Globus pallidus (tissue), 1 donor: ENCODE measurements around the gene ACLY.
"Not testable (repeated sequence)": the region's sequence is repeated elsewhere in the genome, so short reads cannot be mapped to it uniquely, and the experiment has no call there.

Experiments
- DNase-seq: peaks from one replicate; pipeline ENCODE4 v3.0.0-alpha.2; 2015; ENCODE audit warnings: low spot score

Gene ACLY

GRCh38 chr17:41871789-41872188 lies 47.0 kb downstream of the ACLY start:
- no peak for DNase-seq

DNA sequence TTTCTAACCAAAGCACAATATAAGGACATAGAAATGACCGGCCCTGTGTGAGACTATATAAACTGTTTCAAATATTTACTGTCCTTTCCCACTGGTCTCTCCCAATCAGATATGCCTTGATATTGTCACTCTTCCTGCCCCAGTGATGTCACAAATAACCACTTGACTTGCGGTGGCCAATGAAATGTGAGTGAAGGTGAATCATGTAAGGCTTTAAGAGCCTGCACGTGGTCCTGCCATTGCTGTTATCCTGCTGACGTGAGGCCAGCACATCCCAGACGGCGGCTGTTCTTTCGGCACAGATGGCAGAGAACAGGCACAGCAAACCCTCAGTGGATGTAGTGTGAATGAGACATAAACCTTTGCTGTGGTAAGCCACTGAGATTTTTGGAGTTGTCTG lies 48.1 kb downstream of the ACLY start:
- no peak for DNase-seq

DNA sequence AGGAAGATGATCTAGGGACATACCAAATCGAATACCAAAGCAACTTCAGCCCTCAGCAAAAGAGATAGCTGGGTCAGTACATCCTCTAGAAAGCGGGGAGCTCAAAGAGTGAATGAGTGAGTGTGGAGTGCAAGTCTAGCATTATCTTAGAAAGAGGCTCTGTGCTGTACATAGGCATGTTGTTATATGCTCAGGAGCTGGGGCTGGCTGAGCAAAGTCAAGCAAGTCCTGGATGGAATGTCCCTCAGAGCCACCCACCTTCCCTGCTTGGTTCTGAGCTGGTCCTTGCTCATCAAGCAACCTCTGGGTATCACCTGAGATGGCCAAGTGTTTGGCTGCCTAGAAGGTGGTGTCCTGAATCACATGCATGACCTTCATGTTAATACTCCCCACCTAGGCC lies 48.7 kb downstream of the ACLY start:
- DNase-seq, result no peak

GRCh38 chr17:41869426-41869825 lies 49.3 kb downstream of the ACLY start:
- no peak for DNase-seq

- DNase-seq, result no peak
Observed at GRCh38 chr17:41868568-41868967, 50.2 kb downstream of the ACLY start.

DNA sequence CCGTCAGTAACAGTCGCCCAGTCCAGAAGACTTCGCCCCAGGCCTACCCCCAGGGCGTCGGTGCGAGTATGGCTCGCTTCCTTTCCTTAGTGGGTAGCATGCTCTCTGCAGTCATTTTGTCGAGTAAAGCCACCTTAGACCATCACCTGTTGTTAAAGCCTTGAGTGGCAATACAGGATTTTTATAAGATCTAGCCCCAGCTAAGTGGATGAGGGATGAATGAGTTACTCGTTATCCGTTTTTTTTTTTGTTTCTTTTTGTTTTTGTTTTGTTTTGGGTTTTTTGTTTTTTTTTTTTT lies 53.2 kb downstream of the ACLY start:
- DNase-seq, result no peak

DNA sequence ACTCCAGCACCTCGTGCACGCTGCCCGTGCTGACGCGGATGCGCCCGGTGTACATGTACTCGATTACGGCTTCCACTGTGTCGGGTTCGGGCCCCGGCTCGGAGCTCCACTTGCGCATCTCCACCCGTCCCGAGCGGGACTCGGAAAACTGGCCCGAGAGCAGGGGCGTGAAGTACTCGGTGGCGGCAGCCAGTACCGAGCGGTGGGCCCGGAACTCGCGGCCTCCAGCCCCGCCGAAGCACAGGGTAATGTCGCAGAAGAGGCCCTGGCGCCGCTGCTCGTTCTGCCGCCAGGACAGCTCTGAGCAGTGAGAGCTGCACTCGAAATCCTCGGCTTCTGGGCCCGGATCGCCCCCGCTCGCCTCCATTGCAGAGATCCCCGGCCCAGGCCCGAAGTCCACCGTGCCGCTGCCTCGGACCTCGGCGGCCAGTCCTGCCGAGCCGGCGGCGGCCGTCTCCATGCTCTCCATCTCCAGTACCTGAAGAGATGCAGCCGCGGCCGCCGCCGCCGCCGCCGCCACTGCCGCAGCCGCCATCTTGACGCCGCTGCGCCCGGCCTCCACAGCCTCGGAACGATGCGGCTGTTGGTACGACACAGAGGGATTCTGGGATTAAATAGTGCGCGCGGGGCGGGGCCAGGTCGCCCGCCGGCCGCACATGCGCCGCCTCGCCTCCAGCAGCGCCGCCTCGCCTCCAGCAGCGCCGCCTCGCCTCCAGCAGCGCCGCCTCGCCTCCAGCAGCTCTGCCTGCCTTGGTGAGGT lies 53.7 kb downstream of the ACLY start, which contains the start of gene KLHL11:
Gene KLHL11 (minus strand): TSS at position 588 of the 760 bp plus-strand sequence. CDS start 53 bp downstream, at position 535.
- DNase-seq, result peak; percentile 90

GRCh38 chr17:41864498-41864835 lies 54.3 kb downstream of the ACLY start:
- peak; percentile 52 for DNase-seq

- DNase-seq, result no peak
Observed at GRCh38 chr17:41863074-41863848, 55.5 kb downstream of the ACLY start.

- DNase-seq, result no peak
Observed at GRCh38 chr17:41860254-41860931, 58.4 kb downstream of the ACLY start.

DNA sequence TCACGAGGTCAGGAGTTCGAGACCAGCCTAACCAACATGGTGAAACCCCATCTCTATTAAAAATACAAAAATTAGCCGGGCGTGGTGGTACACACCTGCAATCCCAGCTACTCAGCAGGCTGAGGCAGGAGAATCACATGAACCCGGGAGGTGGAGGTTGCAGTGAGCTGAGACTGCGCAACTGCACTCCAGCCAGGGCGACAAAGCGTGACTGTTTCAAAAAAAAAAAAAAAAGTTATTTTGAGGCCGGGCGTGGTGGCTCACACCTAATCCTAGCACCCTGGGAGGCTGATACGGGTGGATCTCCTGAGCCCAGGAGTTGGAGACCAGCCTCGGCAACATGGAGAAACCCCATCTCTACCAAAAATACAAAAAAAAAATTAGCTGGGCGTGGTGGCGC lies 67.4 kb downstream of the ACLY start:
- DNase-seq, result not testable (repeated sequence)

DNA sequence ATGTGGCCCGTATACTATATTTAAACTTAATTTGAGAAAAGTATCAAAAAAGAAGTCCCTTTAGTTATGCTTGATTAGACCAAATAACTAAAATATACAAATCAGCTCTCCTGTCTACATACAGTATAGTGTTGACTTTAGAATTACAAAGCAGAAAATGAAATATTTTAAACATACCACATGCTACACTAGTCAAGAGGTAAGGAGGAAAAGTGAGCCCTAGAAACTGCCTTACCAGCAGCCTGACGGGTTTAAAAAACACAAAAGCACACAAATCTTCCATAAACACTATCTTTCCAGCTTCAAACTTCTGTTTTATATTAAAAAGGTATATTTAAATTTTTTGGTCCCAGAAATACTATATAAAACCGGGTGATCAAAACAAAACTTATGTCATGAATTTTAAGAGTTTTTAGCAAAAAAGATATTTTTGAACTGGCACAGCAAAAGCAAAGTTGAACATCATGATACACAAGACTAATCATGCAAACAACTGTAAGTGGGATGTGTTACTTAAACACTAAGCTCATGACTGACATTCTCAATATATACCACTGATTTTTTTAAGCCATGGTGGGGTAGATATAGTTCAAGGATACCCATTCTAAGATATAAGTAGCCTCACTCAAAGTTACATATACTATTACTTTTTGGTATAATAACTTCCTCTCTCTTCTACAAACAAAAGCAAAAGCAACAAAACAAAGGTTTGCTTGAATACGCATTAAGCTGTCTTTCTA lies 69.3 kb downstream of the ACLY start:
- no peak for DNase-seq

- no peak for DNase-seq
Observed at GRCh38 chr17:41848788-41849187, 70.0 kb downstream of the ACLY start.

DNA sequence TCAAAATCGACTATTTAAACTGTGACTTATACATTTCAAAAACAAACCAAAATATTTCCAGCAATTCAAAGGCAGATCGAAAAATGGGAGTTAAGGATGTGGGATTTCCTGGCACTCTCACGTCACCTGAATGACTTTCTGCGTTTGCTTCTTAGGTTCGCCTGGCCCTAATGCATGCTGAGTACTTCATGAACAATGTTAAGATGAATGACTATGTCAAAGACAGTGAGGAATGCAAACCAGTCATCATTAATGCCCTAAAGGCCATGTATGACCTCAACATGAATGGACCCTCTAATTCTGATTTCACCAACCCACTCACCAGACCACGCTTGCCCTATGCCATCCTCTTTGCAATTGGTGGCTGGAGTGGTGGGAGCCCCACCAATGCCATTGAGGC lies 73.8 kb downstream of the ACLY start:
- DNase-seq, result no peak

- DNase-seq, result not testable (repeated sequence)
Observed at GRCh38 chr17:41840781-41841180, 78.0 kb downstream of the ACLY start.

GRCh38 chr17:41839448-41839847 lies 79.3 kb downstream of the ACLY start:
- DNase-seq, result not testable (repeated sequence)

GRCh38 chr17:41837761-41838538 lies 80.8 kb downstream of the ACLY start, which contains the start of gene KLHL10:
TSS of gene KLHL10 (plus strand) at chr17:41837825. CDS start at chr17:41837933, 108 bp downstream.
- no peak for DNase-seq

DNA sequence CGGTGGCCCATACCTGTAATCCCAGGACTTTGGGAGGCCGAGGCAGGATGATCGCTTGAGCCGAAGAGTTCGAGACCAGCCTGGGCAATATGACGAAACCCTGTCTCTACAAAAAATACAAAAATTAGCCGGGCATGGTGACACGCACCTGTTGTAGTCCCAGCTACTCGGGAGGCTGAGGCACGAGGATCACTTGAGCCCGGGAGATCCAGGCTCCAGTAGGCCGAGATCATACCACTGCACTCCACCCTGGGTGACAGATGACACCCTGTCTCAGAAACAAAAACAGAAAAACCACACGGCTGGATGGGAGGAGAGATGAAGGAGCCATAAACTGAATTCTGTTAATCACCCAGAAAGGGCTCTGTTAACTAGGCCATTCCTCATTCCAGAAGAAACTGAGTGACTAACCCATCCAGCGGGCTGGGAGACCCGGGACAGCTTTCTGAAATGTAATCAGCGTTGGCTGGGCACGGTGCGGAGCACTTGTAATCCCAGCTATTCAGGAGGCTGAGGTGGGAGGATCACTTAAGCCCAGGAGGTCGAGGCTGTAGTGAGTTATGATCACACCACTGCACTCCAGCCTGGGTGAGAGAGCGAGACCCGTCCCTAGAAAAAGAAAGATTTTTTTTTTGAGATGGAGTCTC lies 82.1 kb downstream of the ACLY start:
- no peak for DNase-seq

- peak; percentile 46 for DNase-seq
Observed at GRCh38 chr17:41835800-41836549, 82.8 kb downstream of the ACLY start, which contains the start of gene NT5C3B. TSS of gene NT5C3B (minus strand) at chr17:41836232. CDS start at chr17:41836193, 39 bp downstream.

GRCh38 chr17:41835214-41835799 lies 83.4 kb downstream of the ACLY start:
- no peak for DNase-seq
